K562 (cell line): ENCODE measurements around the gene TAF4. TPM values are rescaled to one million over a fixed set of nuclear protein-coding genes. Genes with fewer than 3 reads are reported as not detected.

Experiments used
- ATAC-seq: fragments of 200-7000 bp; cut with Tn5 transposase; 3 replicates; pipeline ENCODE4 v1.9.1; 2020; ENCODE audit warnings: moderate library complexity
- BruUV-seq: library from RNA; stranded (reverse); fragments of 400-500 nt; replicated peaks from 2 replicates; lab custom pipeline; 2021; lab: Mats Ljungman, UMichigan
- CTCF ChIA-PET: fragments of 300-600 bp; formaldehyde crosslinking; extraction: SDS; loops from one replicate; lab custom pipeline; 2021; ENCODE audit warnings: low intra/inter-chr PET ratio; lab: Yijun Ruan, JAX
- POLR2A ChIA-PET: fragments of 300-600, 350-650 bp; sonication (Branson Sonifier 250); formaldehyde crosslinking; extraction: SDS; loops from one replicate; lab custom pipeline; 2021; ENCODE audit warnings: antibody characterized with exemption, inconsistent platforms; lab: Yijun Ruan, JAX
- DNase-seq, 4 experiments: peaks; one replicate each; pipeline versions ENCODE4 v3.0.0 to v3.0.0-alpha.2; 2011 to 2018; ENCODE audit warnings: low spot score in 3 of 4, mixed read lengths in 3 of 4; ENCODE audit errors: extremely low read depth in 1 of 4
- FAIRE-seq: peaks from 2 replicates; lab custom pipeline; 2011; peaks lifted over from hg19 to GRCh38; lab: Jason Lieb, UNC
- H2AFZ ChIP-seq: 2 replicates; pipeline ENCODE4 v1.6.0; 2011; ENCODE audit warnings: low read depth, low read length, control low read depth, inconsistent platforms
- H3K27ac ChIP-seq: fragments of 200-600 bp; 3 replicates; pipeline ENCODE4 v1.8.0; 2011; ENCODE audit warnings: low read depth, mild to moderate bottlenecking, control low read depth, inconsistent platforms, low read length, moderate library complexity, mixed read lengths; ENCODE audit errors: extremely low read depth
- H3K27me3 ChIP-seq, 2 experiments: fragments of 300-600 bp in 1 of 2; 2 replicates in 1 of 2; 3 replicates in 1 of 2; pipeline versions ENCODE4 v1.6.0 to v1.8.0; 2011; ENCODE audit warnings: inconsistent platforms in 2 of 2, low read length in 2 of 2, mild to moderate bottlenecking in 1 of 2, mixed read lengths in 1 of 2, moderate library complexity in 1 of 2; ENCODE audit not compliant: control insufficient read depth in 2 of 2, insufficient read depth in 2 of 2
- H3K36me3 ChIP-seq: fragments of 300-600 bp; 3 replicates; pipeline ENCODE4 v1.8.0; 2011; ENCODE audit warnings: mild to moderate bottlenecking, low read length, inconsistent platforms; ENCODE audit not compliant: control insufficient read depth, insufficient read depth
- H3K4me1 ChIP-seq, 2 experiments: fragments of 200-600 bp in 1 of 2; replicated peaks in 1 of 2; 2 replicates in 1 of 2; 3 replicates in 1 of 2; pipeline versions ENCODE4 v1.5.1 to v1.8.0; 2011; ENCODE audit warnings: inconsistent platforms in 2 of 2, low read length in 2 of 2, mild to moderate bottlenecking in 1 of 2, mixed read lengths in 1 of 2, moderate library complexity in 1 of 2; ENCODE audit not compliant: control insufficient read depth in 2 of 2, insufficient read depth in 2 of 2
- H3K4me2 ChIP-seq: 2 replicates; pipeline ENCODE4 v1.6.1; 2011; ENCODE audit warnings: low read length, control low read depth, inconsistent platforms, mixed read lengths; ENCODE audit not compliant: insufficient read depth
- H3K4me3 ChIP-seq: fragments of 200-600 bp; sonication (generic), shearing (Covaris generic); 2 replicates; pipeline ENCODE4 v1.5.1; 2016; ENCODE audit warnings: control low read depth, inconsistent platforms
- H3K79me2 ChIP-seq: fragments of 200-600 bp; 3 replicates; pipeline ENCODE4 v1.8.0; 2011; ENCODE audit warnings: low read length, inconsistent platforms; ENCODE audit not compliant: control insufficient read depth, insufficient read depth
- H3K9ac ChIP-seq, 2 experiments: 2 replicates each; pipeline versions ENCODE4 v1.6.0 to v1.6.1; 2011; ENCODE audit warnings: low read depth in 2 of 2, low read length in 2 of 2, control low read depth in 1 of 2, inconsistent platforms in 1 of 2, mild to moderate bottlenecking in 1 of 2, mixed read lengths in 1 of 2; ENCODE audit not compliant: insufficient read depth in 1 of 2
- H3K9me1 ChIP-seq: one replicate; pipeline ENCODE4 v1.6.0; 2011; ENCODE audit warnings: inconsistent platforms, mild to moderate bottlenecking, low read length, moderate library complexity; ENCODE audit not compliant: control insufficient read depth, insufficient read depth
- H3K9me3 ChIP-seq: replicated peaks from 2 replicates; pipeline ENCODE4 v1.5.1; 2011; ENCODE audit warnings: low read depth, low read length, inconsistent platforms; ENCODE audit not compliant: control insufficient read depth, insufficient read depth
- H4K20me1 ChIP-seq: replicated peaks from 2 replicates; pipeline ENCODE4 v1.6.1; 2011; ENCODE audit warnings: low read length, inconsistent platforms, mixed read lengths; ENCODE audit not compliant: control insufficient read depth, insufficient read depth
- KLF10 ChIP-seq: fragments of 250-450 bp; sonication (Bioruptor Pico); IDR thresholded peaks from 2 replicates; pipeline ENCODE4 v1.6.1; 2021; ENCODE audit warnings: matching md5 sums
- MEF2A ChIP-seq: IDR thresholded peaks from 2 replicates; pipeline ENCODE4 v1.6.1; 2011; ENCODE audit warnings: low read depth, mild to moderate bottlenecking, low read length, moderate library complexity; ENCODE audit not compliant: control insufficient read depth
- NCOA2 ChIP-seq, 2 experiments: fragments of 450-650 bp; IDR thresholded peaks; 2 replicates each; pipeline ENCODE4 v1.6.1; 2018; ENCODE audit warnings: mild to moderate bottlenecking in 2 of 2, moderate library complexity in 1 of 2; ENCODE audit not compliant: partially characterized antibody in 2 of 2
- TEAD4 ChIP-seq, 2 experiments: sonication (generic) in 1 of 2; formaldehyde crosslinking in 1 of 2; IDR thresholded peaks; 2 replicates each; pipeline versions ENCODE4 v1.6.1 to v1.8.0; 2012 to 2022; ENCODE audit warnings: borderline replicate concordance in 1 of 2, inconsistent platforms in 1 of 2, low read length in 1 of 2, mild to moderate bottlenecking in 1 of 2, missing genetic modification reagents in 1 of 2
- ZNF282 ChIP-seq: sonication (generic); formaldehyde crosslinking; IDR thresholded peaks from 2 replicates; pipeline ENCODE4 v1.8.1; 2023; ENCODE audit warnings: missing genetic modification reagents
- WGBS: fragments of 100-300 bp; shearing (Covaris generic); methylation state at CpG from one replicate; pipeline ENCODE4 v1.1.6; 2016; ENCODE audit warnings: low coverage, mixed read lengths; ENCODE audit not compliant: insufficient coverage; ENCODE audit errors: missing lambda C conversion rate; 5-methylcytosine and 5-hydroxymethylcytosine counted together
- in situ Hi-C: fragments of 300-500 bp; cut with MboI; formaldehyde crosslinking; loops from 4 replicates; pipeline ENCODE4 v1.15.0; 2018; ENCODE audit warnings: inconsistent platforms, mixed read lengths
- intact Hi-C: fragments of 100-400 bp; cut with micrococcal nuclease; formaldehyde crosslinking; loops from 2 replicates; pipeline ENCODE4 v1.14.2; 2022
- polyA plus RNA-seq, 8 experiments: library from polyadenylated mRNA; depleted of rRNA in 4 of 8; stranded (reverse) in 5 of 8; unstranded in 3 of 8; fragments of >200 nt; fragmentation: Nextera tagmentation in 2 of 8; fragmentation: Illumina TruSeq in 1 of 8; extraction: Ambion mirVana in 2 of 8; extraction: Trizol in 1 of 8; gene quantifications; 2 replicates each; pipeline versions ENCODE4 v1.2.1 to v1.2.3, GENCODE V29; 2011 to 2014; ENCODE audit warnings: inconsistent platforms in 1 of 8, missing spikeins in 1 of 8
- total RNA-seq, 7 experiments: library from RNA; depleted of rRNA in 6 of 7; stranded (reverse); fragments of >200 nt in 6 of 7; fragmentation: Illumina TruSeq in 2 of 7; extraction: Trizol in 2 of 7; gene quantifications; 2 replicates each; pipeline versions ENCODE4 v1.2.1 to v1.2.3, GENCODE V29; 2011 to 2021; ENCODE audit warnings: low replicate concordance in 1 of 7
- TF ChIP-seq, protein P1 (sequence below), 2 experiments: fragments of 450-650 bp in 1 of 2; sonication (generic) in 1 of 2; formaldehyde crosslinking; conservative IDR thresholded peaks; 2 replicates each; pipeline versions ENCODE4 v1.4.0 to v1.8.1; 2020 to 2022; ENCODE audit warnings: mild to moderate bottlenecking in 1 of 2, missing genetic modification reagents in 1 of 2
- TF ChIP-seq, protein P2 (sequence below): fragments of 450-650 bp; IDR thresholded peaks from 2 replicates; pipeline ENCODE4 v1.6.1; 2016
- TF ChIP-seq, protein P3 (sequence below): fragments of 250-450 bp; sonication (Bioruptor Pico); IDR thresholded peaks from 2 replicates; pipeline ENCODE4 v1.9.0; 2021; ENCODE audit warnings: mild to moderate bottlenecking, inconsistent platforms
- TF ChIP-seq, protein P4 (sequence below): fragments of 150-350 bp; IDR thresholded peaks from 2 replicates; pipeline ENCODE4 v1.6.1; 2014; ENCODE audit warnings: low read depth, mild to moderate bottlenecking, low read length, borderline replicate concordance
- TF ChIP-seq, protein P5 (sequence below): fragments of 250-450 bp; sonication (Bioruptor Pico); IDR thresholded peaks from 2 replicates; pipeline ENCODE4 v1.8.0; 2021; ENCODE audit warnings: mild to moderate bottlenecking, moderate library complexity

Gene TAF4
- total and polyA plus RNA-seq, 9 of the 15 experiments (the other 6 are each of a cell fraction or from before 2014, with no cell fraction given): 0.44 to 28.3 (median 5.6) TPM

DNA sequence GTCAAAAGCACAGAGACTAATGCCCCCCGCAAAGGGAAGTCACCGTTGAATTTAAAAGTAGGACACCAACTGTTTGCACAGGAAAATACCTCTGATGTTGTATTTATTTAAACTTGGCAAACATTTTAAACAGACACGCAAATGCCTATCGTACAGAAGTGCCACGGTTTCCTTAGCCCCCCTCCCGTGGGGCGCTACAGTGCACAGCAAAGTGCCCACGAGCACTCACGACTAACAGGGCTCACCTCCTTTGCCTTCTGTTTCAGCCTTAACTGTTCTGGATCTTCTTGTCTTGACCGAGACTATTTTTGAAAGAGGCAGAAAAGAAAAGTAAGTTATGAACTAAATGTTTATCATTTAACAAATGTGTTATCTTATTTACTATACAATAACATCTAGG is 67.8 kb downstream of the TAF4 start:
- DNase-seq (no peak), ATAC-seq (no peak), FAIRE-seq (no peak)
- WGBS: 98% methylated on average over 10 of the region's 10 CpGs
- ChIA-PET CTCF (no interaction called here), POLR2A (no interaction called here)
- Histone ChIP-seq H3K4me3 (no peak overlapping the region), H3K27ac (no peak overlapping the region), H3K9me3 (no peaks in the 10 kb centered on the region), H4K20me1 (no peaks in the 10 kb centered on the region), H2AFZ (no peak overlapping the region), H3K4me2 (no peak overlapping the region), H3K9me1 (no peaks in the 10 kb centered on the region), H3K27me3 (no peaks in the 10 kb centered on the region), H3K36me3 (peaks cover 88% of the 10 kb centered on the region; the same call in 2 of the 3 replicates), H3K9ac (no peak overlapping the region), H3K4me1 (no peaks in the 10 kb centered on the region; a peak in 1 of 5 replicates), H3K79me2 (no peaks in the 10 kb centered on the region)
- no TSS peak for BruUV-seq
- intact Hi-C loops: no loop called here
- in situ Hi-C loops: loop anchor here (10.0 kb wide), 1 partner anchor 367 kb away; the partner anchor contains the start of gene LAMA5
- TF ChIP-seq, protein P1, sequence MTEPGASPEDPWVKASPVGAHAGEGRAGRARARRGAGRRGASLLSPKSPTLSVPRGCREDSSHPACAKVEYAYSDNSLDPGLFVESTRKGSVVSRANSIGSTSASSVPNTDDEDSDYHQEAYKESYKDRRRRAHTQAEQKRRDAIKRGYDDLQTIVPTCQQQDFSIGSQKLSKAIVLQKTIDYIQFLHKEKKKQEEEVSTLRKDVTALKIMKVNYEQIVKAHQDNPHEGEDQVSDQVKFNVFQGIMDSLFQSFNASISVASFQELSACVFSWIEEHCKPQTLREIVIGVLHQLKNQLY (CRISPR knock-in tag; conservative IDR thresholded peaks at IDR 0.05): no peak
- TF ChIP-seq, protein P2, sequence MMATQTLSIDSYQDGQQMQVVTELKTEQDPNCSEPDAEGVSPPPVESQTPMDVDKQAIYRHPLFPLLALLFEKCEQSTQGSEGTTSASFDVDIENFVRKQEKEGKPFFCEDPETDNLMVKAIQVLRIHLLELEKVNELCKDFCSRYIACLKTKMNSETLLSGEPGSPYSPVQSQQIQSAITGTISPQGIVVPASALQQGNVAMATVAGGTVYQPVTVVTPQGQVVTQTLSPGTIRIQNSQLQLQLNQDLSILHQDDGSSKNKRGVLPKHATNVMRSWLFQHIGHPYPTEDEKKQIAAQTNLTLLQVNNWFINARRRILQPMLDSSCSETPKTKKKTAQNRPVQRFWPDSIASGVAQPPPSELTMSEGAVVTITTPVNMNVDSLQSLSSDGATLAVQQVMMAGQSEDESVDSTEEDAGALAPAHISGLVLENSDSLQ: no peak
- TF ChIP-seq, protein P3, sequence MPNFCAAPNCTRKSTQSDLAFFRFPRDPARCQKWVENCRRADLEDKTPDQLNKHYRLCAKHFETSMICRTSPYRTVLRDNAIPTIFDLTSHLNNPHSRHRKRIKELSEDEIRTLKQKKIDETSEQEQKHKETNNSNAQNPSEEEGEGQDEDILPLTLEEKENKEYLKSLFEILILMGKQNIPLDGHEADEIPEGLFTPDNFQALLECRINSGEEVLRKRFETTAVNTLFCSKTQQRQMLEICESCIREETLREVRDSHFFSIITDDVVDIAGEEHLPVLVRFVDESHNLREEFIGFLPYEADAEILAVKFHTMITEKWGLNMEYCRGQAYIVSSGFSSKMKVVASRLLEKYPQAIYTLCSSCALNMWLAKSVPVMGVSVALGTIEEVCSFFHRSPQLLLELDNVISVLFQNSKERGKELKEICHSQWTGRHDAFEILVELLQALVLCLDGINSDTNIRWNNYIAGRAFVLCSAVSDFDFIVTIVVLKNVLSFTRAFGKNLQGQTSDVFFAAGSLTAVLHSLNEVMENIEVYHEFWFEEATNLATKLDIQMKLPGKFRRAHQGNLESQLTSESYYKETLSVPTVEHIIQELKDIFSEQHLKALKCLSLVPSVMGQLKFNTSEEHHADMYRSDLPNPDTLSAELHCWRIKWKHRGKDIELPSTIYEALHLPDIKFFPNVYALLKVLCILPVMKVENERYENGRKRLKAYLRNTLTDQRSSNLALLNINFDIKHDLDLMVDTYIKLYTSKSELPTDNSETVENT (CRISPR knock-in tag): no peak
- TF ChIP-seq, protein P4, sequence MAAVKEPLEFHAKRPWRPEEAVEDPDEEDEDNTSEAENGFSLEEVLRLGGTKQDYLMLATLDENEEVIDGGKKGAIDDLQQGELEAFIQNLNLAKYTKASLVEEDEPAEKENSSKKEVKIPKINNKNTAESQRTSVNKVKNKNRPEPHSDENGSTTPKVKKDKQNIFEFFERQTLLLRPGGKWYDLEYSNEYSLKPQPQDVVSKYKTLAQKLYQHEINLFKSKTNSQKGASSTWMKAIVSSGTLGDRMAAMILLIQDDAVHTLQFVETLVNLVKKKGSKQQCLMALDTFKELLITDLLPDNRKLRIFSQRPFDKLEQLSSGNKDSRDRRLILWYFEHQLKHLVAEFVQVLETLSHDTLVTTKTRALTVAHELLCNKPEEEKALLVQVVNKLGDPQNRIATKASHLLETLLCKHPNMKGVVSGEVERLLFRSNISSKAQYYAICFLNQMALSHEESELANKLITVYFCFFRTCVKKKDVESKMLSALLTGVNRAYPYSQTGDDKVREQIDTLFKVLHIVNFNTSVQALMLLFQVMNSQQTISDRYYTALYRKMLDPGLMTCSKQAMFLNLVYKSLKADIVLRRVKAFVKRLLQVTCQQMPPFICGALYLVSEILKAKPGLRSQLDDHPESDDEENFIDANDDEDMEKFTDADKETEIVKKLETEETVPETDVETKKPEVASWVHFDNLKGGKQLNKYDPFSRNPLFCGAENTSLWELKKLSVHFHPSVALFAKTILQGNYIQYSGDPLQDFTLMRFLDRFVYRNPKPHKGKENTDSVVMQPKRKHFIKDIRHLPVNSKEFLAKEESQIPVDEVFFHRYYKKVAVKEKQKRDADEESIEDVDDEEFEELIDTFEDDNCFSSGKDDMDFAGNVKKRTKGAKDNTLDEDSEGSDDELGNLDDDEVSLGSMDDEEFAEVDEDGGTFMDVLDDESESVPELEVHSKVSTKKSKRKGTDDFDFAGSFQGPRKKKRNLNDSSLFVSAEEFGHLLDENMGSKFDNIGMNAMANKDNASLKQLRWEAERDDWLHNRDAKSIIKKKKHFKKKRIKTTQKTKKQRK: no peak
- no peak for TF ChIP-seq ZNF282
- TF ChIP-seq NCOA2 (IDR thresholded peaks at IDR 0.05; ENCODE audit: partially characterized antibody in 2 of 2): no peak
- TF ChIP-seq, protein P5, sequence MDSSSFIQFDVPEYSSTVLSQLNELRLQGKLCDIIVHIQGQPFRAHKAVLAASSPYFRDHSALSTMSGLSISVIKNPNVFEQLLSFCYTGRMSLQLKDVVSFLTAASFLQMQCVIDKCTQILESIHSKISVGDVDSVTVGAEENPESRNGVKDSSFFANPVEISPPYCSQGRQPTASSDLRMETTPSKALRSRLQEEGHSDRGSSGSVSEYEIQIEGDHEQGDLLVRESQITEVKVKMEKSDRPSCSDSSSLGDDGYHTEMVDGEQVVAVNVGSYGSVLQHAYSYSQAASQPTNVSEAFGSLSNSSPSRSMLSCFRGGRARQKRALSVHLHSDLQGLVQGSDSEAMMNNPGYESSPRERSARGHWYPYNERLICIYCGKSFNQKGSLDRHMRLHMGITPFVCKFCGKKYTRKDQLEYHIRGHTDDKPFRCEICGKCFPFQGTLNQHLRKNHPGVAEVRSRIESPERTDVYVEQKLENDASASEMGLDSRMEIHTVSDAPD (CRISPR knock-in tag): no peak
- TF ChIP-seq KLF10 (CRISPR knock-in tag): no peak
- TF ChIP-seq MEF2A: no peak
- no peak for TF ChIP-seq TEAD4 (IDR thresholded peaks at IDR 0.05; ENCODE audit: low read length)
- TF ChIP-seq TEAD4 (CRISPR knock-in tag; IDR thresholded peaks at IDR 0.05; ENCODE audit: borderline replicate concordance): no peak
